Astrocyte of the spinal cord (primary cell): Measurements from ENCODE around the gene RAF1.
"Not testable (repeated sequence)": the region's sequence is repeated elsewhere in the genome, so short reads cannot be mapped to it uniquely, and the experiment has no call there.

Experiments used
- DNase-seq: peaks from one replicate; pipeline ENCODE4 v3.0.0; 2011; ENCODE audit warnings: low read depth, low spot score
- H3K4me3 ChIP-seq: 2 replicates; pipeline ENCODE4 v1.5.1; 2011; ENCODE audit warnings: low read depth, mild to moderate bottlenecking, low read length, moderate library complexity
- CTCF ChIP-seq: IDR thresholded peaks from 2 replicates; pipeline ENCODE4 v1.5.1; 2012; ENCODE audit warnings: low read depth, mild to moderate bottlenecking, low read length, inconsistent platforms
- in situ Hi-C: cut with HindIII; loops from 2 replicates; pipeline ENCODE4 v1.10.0; 2017; ENCODE audit warnings: low sequenced_read_pairs

RAF1 gene

GRCh38 chr3:12705981-12706380, 42.1 kb upstream of the RAF1 start:
- no peak for TF ChIP-seq CTCF
- in situ Hi-C loops: no loop called here
- no peak overlapping the region for H3K4me3 ChIP-seq
- DNase-seq: peak; percentile 61

GRCh38 chr3:12705374-12705926, 41.5 kb upstream of the RAF1 start:
- in situ Hi-C loops: no loop called here
- no peak overlapping the region for H3K4me3 ChIP-seq
- TF ChIP-seq CTCF: no peak
- DNase-seq: no peak

GRCh38 chr3:12702501-12702900, 38.6 kb upstream of the RAF1 start:
- in situ Hi-C loops: no loop called here
- TF ChIP-seq CTCF: no peak
- no peak overlapping the region for H3K4me3 ChIP-seq
- no peak for DNase-seq

- DNase-seq, H3K4me3 ChIP-seq, in situ Hi-C loops: not testable (repeated sequence)
Measured at GRCh38 chr3:12701601-12702000, 37.7 kb upstream of the RAF1 start.

- no peak for DNase-seq
- in situ Hi-C loops: no loop called here
- H3K4me3 ChIP-seq: no peak overlapping the region
- no peak for TF ChIP-seq CTCF
Measured at GRCh38 chr3:12700800-12701199, 36.9 kb upstream of the RAF1 start.

- no peak for TF ChIP-seq CTCF
- no peak overlapping the region for H3K4me3 ChIP-seq
- DNase-seq: no peak
- in situ Hi-C loops: no loop called here
Measured at GRCh38 chr3:12695916-12696315, 32.0 kb upstream of the RAF1 start.

GRCh38 chr3:12695112-12695511, 31.2 kb upstream of the RAF1 start:
- no peak for TF ChIP-seq CTCF
- no peak for DNase-seq
- H3K4me3 ChIP-seq: no peak overlapping the region
- in situ Hi-C loops: no loop called here
